SK-N-MC (cell line): ENCODE data around the gene DCN.

Experiments
- DNase-seq: peaks from one replicate; pipeline ENCODE4 v3.0.0-alpha.2; 2011; ENCODE audit warnings: low read depth, low spot score
- H3K27ac ChIP-seq: fragments of 200-600 bp; sonication (generic); 2 replicates; pipeline ENCODE4 v1.5.1; 2016; ENCODE audit warnings: mixed run types
- H3K36me3 ChIP-seq: fragments of 200-600 bp; sonication (generic); 2 replicates; pipeline ENCODE4 v1.6.1; 2017; ENCODE audit warnings: antibody characterized with exemption, low read length, mixed read lengths; ENCODE audit not compliant: insufficient read depth
- H3K4me3 ChIP-seq: fragments of 200-600 bp; sonication (generic); 2 replicates; pipeline ENCODE4 v1.5.1; 2016
- H3K9ac ChIP-seq: fragments of 200-600 bp; sonication (generic); 2 replicates; pipeline ENCODE4 v1.8.0; 2017; ENCODE audit warnings: mixed run types, mixed read lengths; ENCODE audit not compliant: insufficient read length
- H3K9me3 ChIP-seq: fragments of 200-600 bp; sonication (generic); 2 replicates; pipeline ENCODE4 v1.6.1; 2017; ENCODE audit warnings: low read depth, mild to moderate bottlenecking, antibody characterized with exemption, low read length, moderate library complexity, mixed read lengths
- EZH2 ChIP-seq: fragments of 200-600 bp; sonication (generic); IDR thresholded peaks from one replicate; pipeline ENCODE4 v1.6.1; 2017; ENCODE audit warnings: antibody characterized with exemption
- FOXP2 ChIP-seq: optimal IDR thresholded peaks from 2 replicates; pipeline ENCODE3; 2011; ENCODE audit warnings: mild to moderate bottlenecking, moderate library complexity; ENCODE audit not compliant: insufficient read depth; ENCODE audit errors: extremely low read length, control extremely low read depth
- POLR2AphosphoS5 ChIP-seq: IDR thresholded peaks from 2 replicates; pipeline ENCODE4 v1.6.1; 2012; ENCODE audit warnings: mild to moderate bottlenecking, low read depth, low read length, borderline replicate concordance

The DCN gene

DNA sequence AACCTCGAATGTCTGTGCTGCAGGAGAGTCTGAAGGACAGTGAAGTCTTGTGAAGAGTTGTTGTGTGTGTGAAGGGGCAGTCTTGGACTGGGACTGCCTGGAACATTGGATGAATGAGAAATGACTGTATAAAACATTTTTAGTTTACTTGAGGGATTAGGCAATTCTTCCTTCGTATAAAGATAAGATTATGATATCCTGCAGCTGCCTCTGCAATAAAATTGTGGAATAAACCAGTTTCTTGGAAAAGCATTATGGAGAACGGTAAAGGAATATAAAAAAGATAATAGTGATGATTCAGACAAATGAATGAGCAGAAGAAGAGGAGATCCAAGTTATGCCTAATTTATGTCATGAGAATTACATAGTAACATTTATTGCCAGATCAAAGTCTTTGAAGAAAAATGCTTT, 40.4 kb downstream of the DCN start:
- H3K27ac ChIP-seq: peak overlapping the region; percentile 73
- no peaks in the 10 kb centered on the region for H3K9me3 ChIP-seq
- no peak overlapping the region for H3K4me3 ChIP-seq
- DNase-seq: no peak
- TF ChIP-seq FOXP2: no peak
- TF ChIP-seq EZH2: no peak
- TF ChIP-seq POLR2AphosphoS5: no peak
- H3K36me3 ChIP-seq: no peaks in the 10 kb centered on the region
- H3K9ac ChIP-seq: no peak overlapping the region

DNA sequence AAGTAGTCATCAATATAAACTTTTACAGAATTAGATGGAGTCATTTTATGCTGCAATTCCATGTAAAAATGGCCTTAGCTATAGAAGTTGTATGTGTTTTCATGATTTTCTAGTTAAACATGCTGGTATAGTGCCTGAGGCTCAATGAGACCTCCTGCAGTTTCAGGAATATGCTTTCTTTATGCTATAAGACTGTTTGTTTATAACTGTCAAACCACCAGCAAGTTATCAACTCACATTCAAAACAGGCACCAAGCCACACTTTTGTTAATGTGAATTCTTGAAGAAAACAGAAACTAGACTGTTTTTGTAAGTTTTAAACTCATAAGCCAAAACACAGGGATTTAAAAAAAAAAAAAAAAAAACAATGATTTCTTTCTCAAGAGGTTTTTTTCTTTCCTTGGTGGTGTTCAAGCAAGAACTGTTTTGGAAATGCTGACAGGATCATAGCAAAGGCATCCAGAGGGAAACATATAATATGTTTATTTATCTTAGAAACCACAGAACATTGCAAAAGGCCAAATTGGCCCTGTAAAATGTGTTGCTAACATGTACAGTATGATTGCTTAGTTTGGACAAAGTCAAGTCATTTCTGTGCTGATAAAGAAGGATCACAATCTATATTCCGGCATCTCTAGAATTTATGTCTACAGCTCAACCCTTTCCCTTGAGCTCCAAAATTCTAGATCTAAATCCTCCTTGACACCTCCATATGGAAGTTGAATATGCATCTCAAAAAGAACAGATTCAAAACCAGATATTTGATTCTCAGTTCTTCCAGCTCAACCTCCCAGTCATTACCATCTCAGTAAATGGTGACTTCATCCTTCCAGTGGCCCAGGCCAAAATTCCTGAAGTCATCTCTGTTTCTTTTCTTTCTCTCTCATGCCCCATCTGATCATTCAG, 42.3 kb downstream of the DCN start:
- peak; percentile 87 for DNase-seq

DNA sequence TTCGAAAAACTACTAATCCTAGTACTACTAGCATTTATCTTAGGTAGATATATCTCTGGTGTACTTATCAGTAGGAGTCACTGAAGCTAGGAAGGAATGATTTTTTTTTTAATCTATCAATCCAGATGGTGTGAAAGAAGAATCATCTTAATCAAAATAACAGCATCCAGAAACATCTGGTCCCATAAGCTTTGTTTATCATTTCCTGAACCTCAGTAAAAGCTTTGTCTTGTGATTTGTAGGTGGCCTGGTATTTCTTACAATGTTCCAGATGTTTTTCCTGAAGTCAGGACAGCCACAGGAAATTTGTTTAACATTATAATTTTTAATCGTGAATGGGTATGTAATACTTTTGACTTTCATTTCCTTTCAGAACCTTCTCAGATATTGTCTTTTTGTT, 43.3 kb downstream of the DCN start:
- Histone ChIP-seq H3K4me3 (peak overlapping the region; percentile 67), H3K36me3 (no peaks in the 10 kb centered on the region), H3K9me3 (no peaks in the 10 kb centered on the region), H3K9ac (peak overlapping the region; percentile 37), H3K27ac (peak overlapping the region; percentile 97)
- peak; percentile 44 for DNase-seq
- TF ChIP-seq POLR2AphosphoS5 (no peak; the same call in 1 of the 2 replicates), EZH2 (no peak), FOXP2 (no peak)

More for the DNA sequence above, 42.3 kb downstream of the DCN start:
- peak; percentile 78 for TF ChIP-seq FOXP2
- no peak for TF ChIP-seq EZH2
- peak overlapping the region; percentile 97 for H3K27ac ChIP-seq
- no peaks in the 10 kb centered on the region for H3K36me3 ChIP-seq
- peak overlapping the region; percentile 67 for H3K4me3 ChIP-seq
- peak overlapping the region; percentile 37 for H3K9ac ChIP-seq
- H3K9me3 ChIP-seq: no peaks in the 10 kb centered on the region

DNA sequence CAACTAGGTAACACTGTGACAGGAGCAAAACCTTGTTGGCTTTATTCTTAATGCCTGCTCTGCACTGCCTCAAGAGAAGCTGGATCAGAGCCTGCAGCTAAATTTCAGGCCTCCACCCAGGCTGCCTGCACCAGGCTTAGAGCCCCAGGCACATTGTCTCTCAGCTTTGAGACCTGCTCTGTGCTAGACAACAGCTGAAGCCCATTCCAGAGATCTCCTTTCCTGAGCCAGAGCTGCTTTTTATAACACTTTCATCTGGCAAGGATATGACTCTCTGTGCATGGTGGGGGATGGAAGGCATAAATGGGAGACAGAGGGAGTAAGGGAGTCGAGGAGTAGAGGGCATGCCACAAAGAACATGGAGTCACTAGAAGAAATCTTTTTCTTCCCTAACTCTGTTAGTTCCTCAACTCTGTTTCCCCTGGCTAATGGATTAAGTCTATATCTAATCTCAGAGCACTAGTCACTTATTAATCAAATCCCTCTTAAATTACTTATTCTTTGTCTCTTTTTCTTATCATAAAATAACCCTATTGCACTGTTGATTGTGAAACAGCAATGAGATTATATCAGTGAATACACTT, 44.2 kb downstream of the DCN start:
- Histone ChIP-seq H3K4me3 (peak overlapping the region; percentile 67), H3K27ac (peak overlapping the region; percentile 97)

DNA sequence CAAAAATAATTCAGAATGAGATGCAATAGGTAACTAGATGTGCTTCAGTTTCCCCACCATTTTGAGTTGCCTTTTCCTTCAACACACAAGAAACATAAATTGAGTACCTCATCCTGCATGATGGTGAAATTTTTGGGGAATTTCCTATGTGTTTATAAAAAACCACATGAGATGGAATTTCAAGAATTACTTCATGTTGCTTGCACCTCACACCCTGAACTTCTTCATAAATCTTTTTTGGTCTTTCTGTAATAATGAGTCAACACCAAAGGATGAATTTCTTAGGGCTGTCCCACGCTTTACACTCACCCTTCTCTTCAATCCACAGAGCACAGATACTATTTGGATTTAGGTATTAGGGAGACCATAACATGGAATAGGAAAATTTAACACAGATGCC, 48.7 kb downstream of the DCN start:
- TF ChIP-seq POLR2AphosphoS5 (no peak), FOXP2 (no peak), EZH2 (no peak)
- H3K36me3 ChIP-seq: no peaks in the 10 kb centered on the region
- no peaks in the 10 kb centered on the region for H3K9me3 ChIP-seq
- no peak for DNase-seq
- no peak overlapping the region for H3K4me3 ChIP-seq
- no peak overlapping the region for H3K27ac ChIP-seq
- no peak overlapping the region for H3K9ac ChIP-seq

More for the DNA sequence above, 44.2 kb downstream of the DCN start:
- Histone ChIP-seq H3K9ac (peak overlapping the region; percentile 37), H3K9me3 (no peaks in the 10 kb centered on the region), H3K36me3 (no peaks in the 10 kb centered on the region)
- TF ChIP-seq EZH2: no peak
- no peak for TF ChIP-seq FOXP2
- TF ChIP-seq POLR2AphosphoS5: no peak
- DNase-seq: peak; percentile 44

DNA sequence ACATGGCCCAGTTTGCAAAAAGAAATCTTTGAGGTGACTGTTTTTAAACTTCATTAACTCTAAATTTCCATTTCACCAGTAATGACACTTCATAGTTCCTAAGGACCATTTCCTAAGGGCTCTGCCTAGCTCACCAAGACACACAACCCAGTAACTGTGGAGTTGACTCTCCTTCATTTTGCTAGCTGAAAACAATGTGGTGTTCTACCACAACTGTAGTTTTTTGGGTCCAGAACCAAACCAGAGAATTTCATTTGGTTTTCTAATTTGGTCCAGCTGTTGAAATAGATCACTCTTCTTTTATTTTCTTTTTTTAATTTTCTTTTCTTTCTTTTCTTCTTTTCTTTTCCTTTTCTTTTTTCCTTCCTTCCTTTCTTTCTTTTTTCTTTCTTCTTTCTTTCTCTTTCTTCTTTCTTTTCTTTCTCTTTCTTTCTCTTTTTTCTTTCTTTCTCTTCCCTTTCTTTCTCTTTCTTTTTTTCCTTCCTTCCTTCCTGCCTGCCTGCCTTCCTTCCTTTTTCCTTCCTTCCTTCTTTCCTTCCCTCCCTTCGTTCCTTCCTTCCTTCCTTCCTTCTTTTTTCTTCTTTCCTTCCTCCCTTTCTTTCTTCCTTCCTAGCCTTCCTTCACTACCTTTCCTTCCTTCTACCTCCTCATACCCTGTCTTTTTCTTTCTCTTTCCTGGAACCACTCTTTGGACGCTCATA, 52.8 kb downstream of the DCN start:
- no peaks in the 10 kb centered on the region for H3K9me3 ChIP-seq
- TF ChIP-seq POLR2AphosphoS5 (no peak), FOXP2 (no peak), EZH2 (no peak)
- H3K4me3 ChIP-seq: no peak overlapping the region
- H3K9ac ChIP-seq: no peak overlapping the region
- H3K27ac ChIP-seq: no peak overlapping the region
- H3K36me3 ChIP-seq: no peaks in the 10 kb centered on the region
- DNase-seq: no peak

DNA sequence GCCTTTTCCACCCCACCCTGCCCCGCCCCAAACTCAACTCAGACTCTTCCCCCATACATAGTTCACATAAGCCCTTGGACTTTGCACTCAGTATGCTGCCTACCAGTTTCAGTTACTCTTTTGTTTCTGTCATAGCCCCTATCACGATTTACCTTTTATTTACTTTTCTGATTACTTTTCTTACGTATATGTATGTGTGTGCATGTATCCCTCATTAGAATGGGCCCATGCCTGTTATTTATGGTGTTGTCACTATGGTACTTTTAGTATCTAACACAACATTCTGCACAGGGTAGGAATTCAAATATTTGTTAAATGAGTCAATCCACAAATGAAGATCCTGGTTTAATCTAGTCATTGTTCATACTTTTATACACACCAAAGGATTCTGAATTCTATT, 54.9 kb downstream of the DCN start:
- no peak overlapping the region for H3K9ac ChIP-seq
- no peaks in the 10 kb centered on the region for H3K36me3 ChIP-seq
- no peaks in the 10 kb centered on the region for H3K9me3 ChIP-seq
- H3K27ac ChIP-seq: peak overlapping the region; percentile 54
- no peak for TF ChIP-seq FOXP2
- TF ChIP-seq EZH2: no peak
- no peak for TF ChIP-seq POLR2AphosphoS5
- DNase-seq: no peak
- no peak overlapping the region for H3K4me3 ChIP-seq

DNA sequence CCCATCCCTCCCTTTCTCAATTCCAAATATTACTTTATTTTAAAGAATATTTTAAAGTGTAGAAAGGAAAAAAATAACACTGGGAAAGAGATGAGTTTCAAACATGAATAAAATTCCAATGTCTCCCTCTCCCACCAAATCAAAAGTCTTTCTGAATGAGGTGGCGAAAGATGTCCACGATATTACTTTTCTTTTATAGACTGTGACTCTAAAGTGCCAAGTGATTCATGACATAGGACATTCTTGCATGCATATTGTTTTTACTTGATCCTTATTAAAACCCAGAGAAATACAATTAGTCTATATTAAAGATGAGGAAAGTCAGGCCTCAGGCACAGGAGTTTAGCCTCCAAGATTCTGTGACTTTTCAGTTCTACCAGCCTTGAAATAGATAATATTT, 55.3 kb downstream of the DCN start:
- DNase-seq: no peak
- Histone ChIP-seq H3K4me3 (no peak overlapping the region), H3K9ac (no peak overlapping the region), H3K36me3 (no peaks in the 10 kb centered on the region), H3K9me3 (no peaks in the 10 kb centered on the region), H3K27ac (no peak overlapping the region)
- TF ChIP-seq POLR2AphosphoS5: no peak
- TF ChIP-seq FOXP2: no peak
- TF ChIP-seq EZH2: no peak
